Kidney (tissue), 14 donors: ENCODE measurements around the gene UCP3. TPM values are rescaled to one million over a fixed set of nuclear protein-coding genes. Genes with fewer than 3 reads are reported as not detected.
"Not testable (repeated sequence)": the region's sequence is repeated elsewhere in the genome, so short reads cannot be mapped to it uniquely, and the experiment has no call there.

Source experiments
- DNase-seq, 5 donors: peaks; one replicate each; pipeline ENCODE4 v3.0.0-alpha.2; 2013 to 2020
- FAIRE-seq: peaks from 2 replicates; lab custom pipeline; 2012; peaks lifted over from hg19 to GRCh38; lab: Jason Lieb, UNC
- H3K27ac ChIP-seq, 2 donors: one replicate each; pipeline ENCODE4 v1.7.0; 2013; ENCODE audit warnings: low read depth in 2 of 2, low read length in 2 of 2, inconsistent platforms in 1 of 2
- H3K27me3 ChIP-seq: one replicate; pipeline ENCODE4 v1.7.1; 2013; ENCODE audit warnings: low read length, inconsistent platforms; ENCODE audit not compliant: control insufficient read depth, insufficient read depth
- H3K36me3 ChIP-seq, 3 donors: one replicate each; pipeline versions ENCODE4 v1.7.0 to v1.7.1; 2013; ENCODE audit warnings: low read length in 3 of 3, control low read depth in 1 of 3, inconsistent platforms in 1 of 3; ENCODE audit not compliant: insufficient read depth in 3 of 3, control insufficient read depth in 2 of 3
- H3K4me1 ChIP-seq, 3 donors: one replicate each; pipeline versions ENCODE4 v1.7.0 to v1.7.1; 2013; ENCODE audit warnings: low read length in 3 of 3, inconsistent platforms in 1 of 3, low read depth in 1 of 3; ENCODE audit not compliant: control insufficient read depth in 2 of 3, insufficient read depth in 2 of 3
- H3K4me3 ChIP-seq, 3 donors: one replicate each; pipeline versions ENCODE4 v1.7.0 to v1.8.1; 2013; ENCODE audit warnings: low read length in 3 of 3, control low read depth in 1 of 3, inconsistent platforms in 1 of 3
- H3K9ac ChIP-seq, 3 donors: one replicate each; pipeline versions ENCODE4 v1.7.0 to v1.7.1; 2013; ENCODE audit warnings: low read length in 3 of 3, control low read depth in 1 of 3, inconsistent platforms in 1 of 3
- H3K9me3 ChIP-seq, 3 donors: one replicate each; pipeline versions ENCODE4 v1.7.0 to v1.7.1; 2013; ENCODE audit warnings: low read length in 3 of 3, control low read depth in 1 of 3, inconsistent platforms in 1 of 3; ENCODE audit not compliant: control insufficient read depth in 2 of 3, insufficient read depth in 1 of 3
- CTCF ChIP-seq: IDR thresholded peaks from 3 replicates; pipeline ENCODE4 v1.5.1; 2012; ENCODE audit warnings: mild to moderate bottlenecking, moderate library complexity, borderline replicate concordance; ENCODE audit not compliant: insufficient read depth; ENCODE audit errors: extremely low read depth
- intact Hi-C: fragments of 100-400 bp; cut with DNase I; formaldehyde crosslinking; loops from one replicate; pipeline ENCODE4 v1.11.1; 2022
- polyA plus RNA-seq: library from polyadenylated mRNA; stranded (reverse); fragments of 350-450 nt; fragmentation: Illumina TruSeq; extraction: RNeasy Lipid Tissue Mini Kit (QIAGEN cat#74804); gene quantifications from one replicate; pipeline ENCODE4 v1.2.3, GENCODE V29; 2014; ENCODE audit warnings: low read depth, low replicate concordance; ENCODE audit not compliant: insufficient read depth
- total RNA-seq: library from RNA; stranded (reverse); fragmentation: NEBNext Ultra II Directional; extraction: Animal tissue kit (Norgen Biotek cat#: 25700); gene quantifications from one replicate; pipeline ENCODE4 v1.2.1, GENCODE V29; 2021
- donor health status: control.
- donor health status: control.
- donor health status: control.
- donor health status: control.
- donor health status: control.
- donor health status: DM: yes; HTN: yes; CAD: no.
- donor health status: Normal renal cell carcinoma (clear cell type).

The UCP3 gene
- total and polyA plus RNA-seq, 2 donors from 2014 or later, result 0.28 to 4.0 TPM

GRCh38 chr11:73989156-73989555, 19.7 kb downstream of the UCP3 start:
- no peaks in the 10 kb centered on the region for H3K36me3 ChIP-seq
- no peaks in the 10 kb centered on the region for H3K27me3 ChIP-seq
- DNase-seq, result no peak
- intact Hi-C loops, result no loop called here
- no peak overlapping the region for H3K4me3 ChIP-seq
- no peak overlapping the region for H3K27ac ChIP-seq
- no peak for TF ChIP-seq CTCF
- no peaks in the 10 kb centered on the region for H3K9me3 ChIP-seq
- no peak for FAIRE-seq
- H3K9ac ChIP-seq, result no peak overlapping the region
- H3K4me1 ChIP-seq, result no peaks in the 10 kb centered on the region

DNA sequence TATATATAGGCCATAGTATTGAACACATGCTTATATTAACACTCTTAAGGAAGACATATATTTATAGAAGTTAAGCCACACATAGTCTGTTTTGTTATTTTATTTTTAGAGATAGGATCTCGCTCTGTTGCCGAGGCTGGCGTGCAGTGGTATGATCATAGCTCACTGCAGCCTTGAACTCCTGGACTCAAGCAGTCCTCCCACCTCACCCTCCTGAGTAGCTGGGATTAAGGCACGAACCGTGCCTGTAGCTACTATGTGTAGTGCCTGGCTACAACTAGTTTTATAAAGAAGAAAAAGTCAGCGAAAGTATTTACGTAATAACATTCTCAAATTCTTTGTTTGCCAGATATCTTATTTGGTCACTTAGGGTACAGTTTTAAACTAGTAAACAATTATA, 20.7 kb downstream of the UCP3 start:
- Histone ChIP-seq H3K27me3 (no peaks in the 10 kb centered on the region), H3K4me1 (peaks cover 0 to 6% (median 3%) of the 10 kb centered on the region in 3 donors), H3K9ac (no peak overlapping the region), H3K27ac (no peak overlapping the region), H3K9me3 (no peaks in the 10 kb centered on the region), H3K4me3 (no peak overlapping the region), H3K36me3 (no peaks in the 10 kb centered on the region)
- DNase-seq (peak in 1 of 5 donors; percentile 4), FAIRE-seq (no peak)
- TF ChIP-seq CTCF, result no peak
- intact Hi-C loops, result no loop called here

GRCh38 chr11:73985661-73986060, 23.2 kb downstream of the UCP3 start:
- FAIRE-seq, H3K27me3 ChIP-seq, H3K9me3 ChIP-seq, intact Hi-C loops, H3K9ac ChIP-seq, H3K27ac ChIP-seq, H3K4me3 ChIP-seq, H3K4me1 ChIP-seq, H3K36me3 ChIP-seq: not testable (repeated sequence)
- DNase-seq, result peak in 1 of 5 donors; percentile 10

DNA sequence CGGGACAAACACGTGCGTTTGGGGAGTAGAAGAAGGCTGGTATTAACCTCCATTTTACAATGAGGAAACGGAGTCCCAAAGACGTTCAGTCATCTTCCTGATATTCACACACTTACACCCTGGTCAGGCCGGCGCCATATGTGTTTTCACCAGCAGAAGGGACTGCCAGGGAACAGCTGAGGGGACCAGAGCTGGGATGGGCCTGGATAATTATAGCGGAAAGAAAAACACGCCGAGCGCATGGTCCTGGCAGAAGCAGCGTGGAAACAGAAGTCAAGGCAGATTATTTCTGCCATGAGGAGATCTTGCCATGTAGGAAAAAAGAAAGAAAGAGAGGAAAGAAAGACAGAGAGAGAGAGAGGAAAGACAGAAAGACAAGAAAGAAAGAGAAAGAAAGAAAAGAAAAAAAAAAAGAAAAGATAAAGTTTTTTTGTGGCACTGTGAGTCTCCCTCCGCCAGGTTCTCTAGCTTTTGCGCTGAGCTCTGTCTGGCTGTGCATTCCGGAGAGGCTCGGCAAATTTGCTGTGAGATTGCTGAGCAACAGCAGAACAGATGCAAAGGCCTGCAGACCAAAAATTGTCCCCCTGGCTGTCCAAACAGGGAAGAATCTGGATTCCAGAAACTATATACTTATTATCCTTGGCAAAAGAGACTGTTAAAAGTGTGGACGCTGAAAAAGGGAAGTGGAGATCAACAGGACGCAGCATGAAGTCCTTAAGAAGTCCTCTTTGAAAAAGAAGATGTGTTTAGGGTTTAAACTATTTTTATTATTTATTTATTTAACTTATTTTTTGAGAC, 24.9 kb downstream of the UCP3 start:
- Histone ChIP-seq H3K4me1 (peaks cover 0 to 9% (median 6%) of the 10 kb centered on the region in 3 donors), H3K27me3 (no peaks in the 10 kb centered on the region), H3K9me3 (no peaks in the 10 kb centered on the region), H3K9ac (peak overlapping the region in 1 of 3 donors; percentile 37), H3K4me3 (peak overlapping the region in 2 of 3 donors; percentile 41 to 93), H3K27ac (peak overlapping the region; percentile 67 to 93), H3K36me3 (no peaks in the 10 kb centered on the region)
- intact Hi-C loops, result no loop called here
- no peak for TF ChIP-seq CTCF
- no peak for FAIRE-seq
- DNase-seq, result peak in 2 of 5 donors; percentile 25 to 42
